ENCODE results near the gene CGNL1.

- TF ChIP-seq, protein P1, sequence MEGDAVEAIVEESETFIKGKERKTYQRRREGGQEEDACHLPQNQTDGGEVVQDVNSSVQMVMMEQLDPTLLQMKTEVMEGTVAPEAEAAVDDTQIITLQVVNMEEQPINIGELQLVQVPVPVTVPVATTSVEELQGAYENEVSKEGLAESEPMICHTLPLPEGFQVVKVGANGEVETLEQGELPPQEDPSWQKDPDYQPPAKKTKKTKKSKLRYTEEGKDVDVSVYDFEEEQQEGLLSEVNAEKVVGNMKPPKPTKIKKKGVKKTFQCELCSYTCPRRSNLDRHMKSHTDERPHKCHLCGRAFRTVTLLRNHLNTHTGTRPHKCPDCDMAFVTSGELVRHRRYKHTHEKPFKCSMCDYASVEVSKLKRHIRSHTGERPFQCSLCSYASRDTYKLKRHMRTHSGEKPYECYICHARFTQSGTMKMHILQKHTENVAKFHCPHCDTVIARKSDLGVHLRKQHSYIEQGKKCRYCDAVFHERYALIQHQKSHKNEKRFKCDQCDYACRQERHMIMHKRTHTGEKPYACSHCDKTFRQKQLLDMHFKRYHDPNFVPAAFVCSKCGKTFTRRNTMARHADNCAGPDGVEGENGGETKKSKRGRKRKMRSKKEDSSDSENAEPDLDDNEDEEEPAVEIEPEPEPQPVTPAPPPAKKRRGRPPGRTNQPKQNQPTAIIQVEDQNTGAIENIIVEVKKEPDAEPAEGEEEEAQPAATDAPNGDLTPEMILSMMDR (IDR thresholded peaks at IDR 0.05; ENCODE audit: poor library complexity), result no peak
- TF ChIP-seq EZH2 (IDR thresholded peaks at IDR 0.05; ENCODE audit: borderline replicate concordance), result no peak
Measured at GRCh38 chr15:57385923-57386390, 9.7 kb downstream of the CGNL1 start.

All from hepatocyte (in vitro differentiated cells).